Measurements from ENCODE around the gene CALD1.

Gene CALD1

GRCh38 chr7:134910214-134910890 lies 130.9 kb downstream of the CALD1 start:
- DNase-seq (ENCODE audit: low read depth, low spot score): no peak
- no peak overlapping the region for H3K27ac ChIP-seq

GRCh38 chr7:134910968-134911367 lies 131.5 kb downstream of the CALD1 start:
- H3K27ac ChIP-seq: no peak overlapping the region

GRCh38 chr7:134916171-134916883 lies 136.9 kb downstream of the CALD1 start:
- H3K27ac ChIP-seq: no peak overlapping the region
- no peak for DNase-seq (ENCODE audit: low read depth, low spot score)

More at GRCh38 chr7:134910968-134911367, 131.5 kb downstream of the CALD1 start:
- DNase-seq (ENCODE audit: low read depth, low spot score): no peak

- no peak for DNase-seq (ENCODE audit: low read depth, low spot score)
- no peak overlapping the region for H3K27ac ChIP-seq
These were observed 139.8 kb downstream of the CALD1 start for GRCh38 chr7:134919240-134919641.

GRCh38 chr7:134920026-134920753 lies 140.8 kb downstream of the CALD1 start:
- no peak for DNase-seq (ENCODE audit: low read depth, low spot score)
- H3K27ac ChIP-seq: no peak overlapping the region

- no peak for DNase-seq (ENCODE audit: low read depth, low spot score)
- H3K27ac ChIP-seq: no peak overlapping the region
These were observed 143.6 kb downstream of the CALD1 start for GRCh38 chr7:134922720-134923704.

- DNase-seq (ENCODE audit: low read depth, low spot score): no peak
- no peak overlapping the region for H3K27ac ChIP-seq
These were observed 146.3 kb downstream of the CALD1 start for GRCh38 chr7:134925766-134926165.

GRCh38 chr7:134926396-134926795 lies 147.0 kb downstream of the CALD1 start:
- H3K27ac ChIP-seq: no peak overlapping the region
- no peak for DNase-seq (ENCODE audit: low read depth, low spot score)

- no peak for DNase-seq (ENCODE audit: low read depth, low spot score)
- no peak overlapping the region for H3K27ac ChIP-seq
These were observed 147.6 kb downstream of the CALD1 start for GRCh38 chr7:134927076-134927475.

- H3K27ac ChIP-seq: no peak overlapping the region
- DNase-seq (ENCODE audit: low read depth, low spot score): no peak
These were observed 148.3 kb downstream of the CALD1 start for GRCh38 chr7:134927723-134928122.

- no peak for DNase-seq (ENCODE audit: low read depth, low spot score)
These were observed 149.1 kb downstream of the CALD1 start for GRCh38 chr7:134928554-134928953.

GRCh38 chr7:134931487-134931886 lies 152.1 kb downstream of the CALD1 start:
- no peak for DNase-seq (ENCODE audit: low read depth, low spot score)
- H3K27ac ChIP-seq: no peak overlapping the region

More at GRCh38 chr7:134928554-134928953, 149.1 kb downstream of the CALD1 start:
- H3K27ac ChIP-seq: no peak overlapping the region

GRCh38 chr7:134932707-134933370 lies 153.4 kb downstream of the CALD1 start:
- no peak for DNase-seq (ENCODE audit: low read depth, low spot score)
- H3K27ac ChIP-seq: no peak overlapping the region

GRCh38 chr7:134933460-134934068 lies 154.1 kb downstream of the CALD1 start:
- H3K27ac ChIP-seq: no peak overlapping the region

GRCh38 chr7:134935701-134936100 lies 156.3 kb downstream of the CALD1 start:
- DNase-seq (ENCODE audit: low read depth, low spot score): no peak
- no peak overlapping the region for H3K27ac ChIP-seq

More at GRCh38 chr7:134933460-134934068, 154.1 kb downstream of the CALD1 start:
- no peak for DNase-seq (ENCODE audit: low read depth, low spot score)

- no peak for DNase-seq (ENCODE audit: low read depth, low spot score)
- H3K27ac ChIP-seq: no peak overlapping the region
These were observed 157.6 kb downstream of the CALD1 start for GRCh38 chr7:134936893-134937510.

GRCh38 chr7:134938141-134938540 lies 158.7 kb downstream of the CALD1 start:
- DNase-seq (ENCODE audit: low read depth, low spot score): no peak
- no peak overlapping the region for H3K27ac ChIP-seq

- no peak for DNase-seq (ENCODE audit: low read depth, low spot score)
- no peak overlapping the region for H3K27ac ChIP-seq
These were observed 159.7 kb downstream of the CALD1 start for GRCh38 chr7:134939136-134939535.

All from epithelial cell of prostate (primary cell).